ENCODE results near the gene NAA15. TPM values are rescaled to one million over a fixed set of nuclear protein-coding genes. Genes with fewer than 3 reads are reported as not detected.
"Not testable (repeated sequence)": the region's sequence is repeated elsewhere in the genome, so short reads cannot be mapped to it uniquely, and the experiment has no call there.

Gene NAA15
- total RNA-seq, 2 donors from 2014 or later: 16.5 to 22.8 TPM

GRCh38 chr4:139457318-139457717, 156.0 kb downstream of the NAA15 start:
- Histone ChIP-seq H3K9me3 (no peaks in the 10 kb centered on the region), H3K27me3 (no peaks in the 10 kb centered on the region), H3K4me1 (peaks cover 53% of the 10 kb centered on the region), H3K27ac (peak overlapping the region in 3 of 4 donors; percentile 48 to 95 (median 49)), H3K4me3 (no peak overlapping the region), H3K36me3 (replicated peaks in 1 of 2; ENCODE audit: insufficient read depth in 1 of 2, low read depth in 2 of 2) (no peaks in the 10 kb centered on the region)
- peak in 1 of 4 donors; percentile 45 for DNase-seq
- intact Hi-C loops (cut with DNase I): no loop called here
- TF ChIP-seq POLR2A (IDR thresholded peaks at IDR 0.05): no peak
- TF ChIP-seq CTCF (IDR thresholded peaks at IDR 0.05): peak in 1 of 7 experiments; percentile 25
- no peak for ATAC-seq
- WGBS, 2 donors: 17 to 26% methylated on average over 4 of the region's 4 CpGs

- WGBS, 2 donors: 28 to 54% methylated on average over 1 of the region's 1 CpG
- no peak for DNase-seq
- intact Hi-C loops (cut with DNase I): no loop called here
- Histone ChIP-seq H3K4me1 (peaks cover 48% of the 10 kb centered on the region), H3K4me3 (no peak overlapping the region), H3K27me3 (no peaks in the 10 kb centered on the region), H3K9me3 (no peaks in the 10 kb centered on the region), H3K27ac (peak overlapping the region in 1 of 4 donors; percentile 95), H3K36me3 (replicated peaks in 1 of 2; ENCODE audit: insufficient read depth in 1 of 2, low read depth in 2 of 2) (no peaks in the 10 kb centered on the region)
- TF ChIP-seq CTCF (IDR thresholded peaks at IDR 0.05) (no peak), POLR2A (IDR thresholded peaks at IDR 0.05) (no peak)
- no peak for ATAC-seq
These were observed 157.2 kb downstream of the NAA15 start for GRCh38 chr4:139458543-139458942.

- no peaks in the 10 kb centered on the region for H3K9me3 ChIP-seq
- ATAC-seq: no peak
- DNase-seq: peak in 2 of 4 donors; percentile 25 to 27
- TF ChIP-seq POLR2A (IDR thresholded peaks at IDR 0.05) (no peak), CTCF (IDR thresholded peaks at IDR 0.05) (no peak)
- no peak overlapping the region for H3K4me3 ChIP-seq
- WGBS, 2 donors: 61 to 71% methylated on average over 3 of the region's 3 CpGs
- intact Hi-C loops (cut with DNase I): no loop called here
- peaks cover 48% of the 10 kb centered on the region for H3K4me1 ChIP-seq
- no peak overlapping the region for H3K27ac ChIP-seq
- no peaks in the 10 kb centered on the region for H3K27me3 ChIP-seq
- no peaks in the 10 kb centered on the region for H3K36me3 ChIP-seq (replicated peaks in 1 of 2; ENCODE audit: insufficient read depth in 1 of 2, low read depth in 2 of 2)
These were observed 157.7 kb downstream of the NAA15 start for GRCh38 chr4:139458999-139459398.

- WGBS, 2 donors: 81 to 87% methylated on average over 3 of the region's 3 CpGs
- no peaks in the 10 kb centered on the region for H3K27me3 ChIP-seq
- no peaks in the 10 kb centered on the region for H3K9me3 ChIP-seq
- intact Hi-C loops (cut with DNase I): no loop called here
- H3K4me3 ChIP-seq: no peak overlapping the region
- no peak for ATAC-seq
- peaks cover 47% of the 10 kb centered on the region for H3K4me1 ChIP-seq
- no peak for TF ChIP-seq CTCF (IDR thresholded peaks at IDR 0.05)
- no peak for TF ChIP-seq POLR2A (IDR thresholded peaks at IDR 0.05)
- no peak for DNase-seq
- no peak overlapping the region for H3K27ac ChIP-seq
- no peaks in the 10 kb centered on the region for H3K36me3 ChIP-seq (replicated peaks in 1 of 2; ENCODE audit: insufficient read depth in 1 of 2, low read depth in 2 of 2)
These were observed 159.3 kb downstream of the NAA15 start for GRCh38 chr4:139460565-139460964.

GRCh38 chr4:139461022-139461628, 159.8 kb downstream of the NAA15 start:
- Histone ChIP-seq H3K36me3 (replicated peaks in 1 of 2; ENCODE audit: insufficient read depth in 1 of 2, low read depth in 2 of 2) (no peaks in the 10 kb centered on the region), H3K4me1 (peaks cover 41% of the 10 kb centered on the region), H3K9me3 (no peaks in the 10 kb centered on the region), H3K27me3 (no peaks in the 10 kb centered on the region), H3K27ac (no peak overlapping the region), H3K4me3 (no peak overlapping the region)
- TF ChIP-seq POLR2A (IDR thresholded peaks at IDR 0.05) (no peak), CTCF (IDR thresholded peaks at IDR 0.05) (no peak)
- ATAC-seq: no peak
- WGBS, 2 donors: 56 to 62% methylated on average over 5 of the region's 5 CpGs
- intact Hi-C loops (cut with DNase I): no loop called here
- DNase-seq: no peak

- H3K4me1 ChIP-seq: peaks cover 19% of the 10 kb centered on the region
- H3K27ac ChIP-seq; H3K27me3 ChIP-seq; H3K9me3 ChIP-seq; H3K36me3 ChIP-seq (replicated peaks in 1 of 2; ENCODE audit: insufficient read depth in 1 of 2, low read depth in 2 of 2); ATAC-seq; intact Hi-C loops (cut with DNase I); DNase-seq; H3K4me3 ChIP-seq: not testable (repeated sequence)
- 94% methylated on average over 5 of the region's 5 CpGs for WGBS, 2 donors
These were observed 163.2 kb downstream of the NAA15 start for GRCh38 chr4:139464512-139464911.
